Stimulated activated CD8-positive, alpha-beta memory T cell treated with anti-CD3 and anti-CD28 coated beads, Interleukin-2, amount 100 ng/mL, for 48 hours (primary cell): Measurements from ENCODE around the gene POLR3A.

ENCODE experiments used
- DNase-seq, 2 donors: peaks; one replicate each; pipeline ENCODE4 v3.0.0-alpha.2; 2020; ENCODE audit warnings: low read depth in 2 of 2

Gene POLR3A

GRCh38 chr10:78046711-78047269, 17.5 kb upstream of the POLR3A start:
- DNase-seq = no peak

DNA sequence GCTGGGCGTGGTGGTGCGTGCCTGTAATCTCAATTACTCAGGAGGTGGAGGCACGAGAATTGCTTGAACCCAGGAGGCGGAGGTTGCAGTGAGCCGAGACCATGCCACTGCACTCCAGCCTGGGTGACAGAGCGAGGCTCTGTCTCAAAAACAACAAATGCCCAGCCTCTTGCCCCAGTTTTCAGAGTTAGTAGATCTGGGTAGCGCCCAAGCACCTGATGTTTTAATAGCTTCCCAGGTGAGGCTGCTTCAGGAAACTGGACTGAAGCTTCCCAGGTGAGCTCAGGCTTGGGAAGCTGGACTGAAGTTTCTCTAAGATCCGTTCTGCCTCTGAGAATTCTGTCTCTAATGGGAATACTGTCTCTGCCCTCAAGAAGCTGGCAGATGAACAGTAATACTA, 16.5 kb upstream of the POLR3A start:
- no peak for DNase-seq

- DNase-seq = no peak
These were observed 15.9 kb upstream of the POLR3A start for GRCh38 chr10:78045237-78045636.

DNA sequence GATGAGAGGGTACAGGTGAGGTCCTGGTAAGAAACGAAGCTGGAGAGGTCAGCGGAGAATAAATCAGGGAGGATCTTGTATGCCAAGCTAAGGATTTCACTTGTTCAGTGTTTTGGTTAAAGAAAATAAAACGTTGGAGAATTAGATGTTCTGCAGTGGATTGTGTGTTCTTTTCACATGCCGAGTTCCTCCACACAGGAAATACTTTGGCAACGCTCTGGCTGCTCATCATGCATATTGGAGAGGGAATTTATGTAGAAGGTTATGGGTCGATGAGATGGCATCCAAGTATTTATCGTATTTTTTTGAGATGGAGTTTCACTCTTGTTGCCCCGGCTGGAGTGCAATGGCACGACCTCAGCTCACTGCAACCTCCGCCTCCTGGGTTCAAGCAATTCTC, 15.4 kb upstream of the POLR3A start:
- no peak for DNase-seq

DNA sequence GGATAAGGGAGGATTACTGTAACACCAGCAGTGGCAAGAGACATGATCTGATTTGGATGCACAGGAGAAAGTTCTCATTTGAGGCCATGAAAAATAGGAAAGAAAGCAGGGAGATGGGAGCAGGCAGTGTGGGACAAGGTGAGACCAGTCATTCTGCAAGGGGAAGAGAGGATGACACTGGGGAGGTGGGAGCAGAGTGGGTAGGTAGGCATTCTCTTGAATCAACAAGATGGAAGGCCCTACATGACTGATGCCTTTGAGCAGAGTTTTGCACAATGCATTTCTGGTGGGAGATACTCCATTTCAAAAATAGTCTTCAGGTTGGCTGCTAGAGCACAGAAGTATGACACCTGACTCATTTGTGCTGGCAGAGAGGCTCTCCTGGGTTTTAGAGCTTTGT, 14.9 kb upstream of the POLR3A start:
- DNase-seq = no peak

DNA sequence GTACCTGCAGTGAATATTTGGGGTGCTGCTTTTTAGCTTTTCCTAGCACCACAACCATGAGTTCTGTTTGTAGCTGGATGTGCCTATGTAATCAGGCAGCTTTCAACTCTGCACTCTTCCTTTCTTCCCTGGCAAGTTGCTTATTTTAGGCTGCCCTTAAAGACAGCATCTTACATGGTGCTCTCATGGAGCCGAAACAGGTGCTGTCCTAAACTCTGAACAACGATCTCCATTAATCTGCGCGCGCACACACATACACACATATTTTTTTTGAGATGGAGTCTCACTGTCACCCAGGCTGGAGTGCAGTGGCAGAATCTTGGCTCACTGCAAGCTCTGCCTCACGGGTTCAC, 13.4 kb upstream of the POLR3A start:
- DNase-seq = no peak

DNA sequence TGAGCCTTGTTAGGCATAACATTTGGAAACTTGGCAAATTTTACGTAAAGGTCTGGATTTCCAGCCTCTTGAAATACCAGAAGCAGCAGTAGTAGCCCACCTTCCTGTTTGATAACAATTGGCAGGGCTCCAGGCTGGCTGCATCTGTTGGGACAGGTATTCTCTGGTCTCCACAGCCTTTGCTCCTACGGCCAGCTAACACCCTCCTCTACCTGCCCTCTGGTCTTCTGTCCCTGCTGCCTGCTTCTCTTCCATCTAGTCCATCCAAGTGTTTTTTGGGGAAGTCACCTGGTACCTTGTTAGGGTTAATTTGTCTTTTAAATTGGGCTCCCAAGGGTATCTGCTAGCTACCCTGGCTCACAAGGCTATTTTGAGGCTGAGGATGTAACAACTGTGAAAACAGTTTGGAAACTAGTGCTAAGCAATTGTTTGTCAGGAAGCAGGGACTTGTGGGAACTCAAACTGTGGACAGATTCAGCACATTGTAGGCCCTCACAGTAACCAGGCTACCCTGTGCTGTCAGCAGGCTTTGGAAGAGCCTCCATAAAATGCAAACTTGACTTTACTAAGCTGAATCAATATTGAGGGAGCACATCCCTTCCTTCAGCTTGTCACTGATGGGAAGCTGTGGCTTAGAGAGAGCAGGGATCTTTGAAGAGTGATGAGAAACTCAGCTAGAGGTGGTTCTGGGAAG, 12.9 kb upstream of the POLR3A start:
- DNase-seq = no peak

GRCh38 chr10:78041170-78042057, 12.1 kb upstream of the POLR3A start:
- no peak for DNase-seq

DNA sequence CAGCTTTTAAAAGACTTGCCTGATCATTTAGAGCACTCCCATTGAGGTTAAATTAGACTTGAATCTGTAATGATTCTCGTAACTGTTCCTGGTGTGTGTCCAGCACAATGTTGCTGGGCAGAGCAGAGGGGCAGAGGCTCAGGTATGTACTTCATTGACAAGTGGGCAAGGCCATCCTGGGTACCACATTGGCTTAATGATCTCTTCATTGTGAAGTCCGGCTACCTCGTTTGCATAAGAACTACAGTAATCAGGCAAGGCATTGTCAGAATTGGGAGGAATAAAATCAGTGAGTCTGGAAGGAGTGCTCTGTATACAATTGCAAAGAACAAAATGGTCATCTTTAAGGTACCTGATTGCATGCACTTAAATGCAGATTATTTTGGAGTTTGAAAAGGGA, 10.4 kb upstream of the POLR3A start:
- no peak for DNase-seq

DNA sequence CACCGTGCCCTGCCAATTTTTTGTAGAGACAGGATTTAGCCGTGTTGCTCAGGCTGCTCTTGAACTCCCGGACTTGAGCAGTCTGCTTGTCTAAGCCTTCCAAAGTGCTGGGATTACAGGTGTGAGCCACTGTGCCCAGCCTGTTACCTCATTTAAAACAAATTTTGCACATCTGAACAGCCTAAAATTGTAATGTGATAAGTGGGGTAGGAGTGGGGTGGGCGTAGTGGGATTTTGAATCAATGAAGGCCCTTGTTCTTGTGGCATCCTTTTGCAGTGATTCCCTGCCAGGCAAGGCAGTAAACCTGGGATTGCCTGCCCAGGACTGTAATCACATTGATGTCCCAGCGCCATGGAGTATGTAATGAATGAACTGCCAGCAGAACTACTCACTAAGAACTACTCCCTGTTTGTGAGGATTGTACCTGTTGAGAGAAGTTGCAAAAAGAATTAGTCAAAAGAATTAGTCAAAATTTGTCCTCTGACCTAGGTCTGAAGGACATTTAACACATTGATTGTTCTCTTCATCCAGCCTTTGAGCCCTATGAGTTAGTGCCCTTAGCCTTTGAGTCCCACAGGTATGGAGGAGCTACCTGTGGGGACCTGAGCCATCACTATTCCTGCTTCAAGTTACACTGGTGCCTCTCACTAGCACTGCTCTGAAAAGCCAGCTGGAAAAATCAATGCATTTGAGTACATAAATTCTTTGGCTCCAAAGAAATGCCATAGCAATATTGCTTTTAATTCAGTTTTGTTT, 9.7 kb upstream of the POLR3A start:
- DNase-seq = no peak

GRCh38 chr10:78038105-78038504, 8.8 kb upstream of the POLR3A start:
- DNase-seq = no peak

GRCh38 chr10:78035933-78036583, 6.7 kb upstream of the POLR3A start:
- no peak for DNase-seq

DNA sequence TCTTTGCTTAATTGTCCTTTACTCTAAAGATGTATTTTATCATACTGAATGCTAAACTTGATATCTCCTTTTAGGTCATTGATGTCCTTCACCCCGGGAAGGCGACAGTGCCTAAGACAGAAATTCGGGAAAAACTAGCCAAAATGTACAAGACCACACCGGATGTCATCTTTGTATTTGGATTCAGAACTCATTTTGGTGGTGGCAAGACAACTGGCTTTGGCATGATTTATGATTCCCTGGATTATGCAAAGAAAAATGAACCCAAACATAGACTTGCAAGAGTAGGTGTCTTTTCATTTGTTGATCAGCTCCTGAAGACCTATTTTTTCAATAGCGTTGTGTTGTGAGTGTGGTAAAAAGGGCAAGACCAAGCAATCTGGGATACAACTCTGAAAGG, 6.1 kb upstream of the POLR3A start:
- no peak for DNase-seq

- no peak for DNase-seq
These were observed 5.7 kb upstream of the POLR3A start for GRCh38 chr10:78035025-78035424.

DNA sequence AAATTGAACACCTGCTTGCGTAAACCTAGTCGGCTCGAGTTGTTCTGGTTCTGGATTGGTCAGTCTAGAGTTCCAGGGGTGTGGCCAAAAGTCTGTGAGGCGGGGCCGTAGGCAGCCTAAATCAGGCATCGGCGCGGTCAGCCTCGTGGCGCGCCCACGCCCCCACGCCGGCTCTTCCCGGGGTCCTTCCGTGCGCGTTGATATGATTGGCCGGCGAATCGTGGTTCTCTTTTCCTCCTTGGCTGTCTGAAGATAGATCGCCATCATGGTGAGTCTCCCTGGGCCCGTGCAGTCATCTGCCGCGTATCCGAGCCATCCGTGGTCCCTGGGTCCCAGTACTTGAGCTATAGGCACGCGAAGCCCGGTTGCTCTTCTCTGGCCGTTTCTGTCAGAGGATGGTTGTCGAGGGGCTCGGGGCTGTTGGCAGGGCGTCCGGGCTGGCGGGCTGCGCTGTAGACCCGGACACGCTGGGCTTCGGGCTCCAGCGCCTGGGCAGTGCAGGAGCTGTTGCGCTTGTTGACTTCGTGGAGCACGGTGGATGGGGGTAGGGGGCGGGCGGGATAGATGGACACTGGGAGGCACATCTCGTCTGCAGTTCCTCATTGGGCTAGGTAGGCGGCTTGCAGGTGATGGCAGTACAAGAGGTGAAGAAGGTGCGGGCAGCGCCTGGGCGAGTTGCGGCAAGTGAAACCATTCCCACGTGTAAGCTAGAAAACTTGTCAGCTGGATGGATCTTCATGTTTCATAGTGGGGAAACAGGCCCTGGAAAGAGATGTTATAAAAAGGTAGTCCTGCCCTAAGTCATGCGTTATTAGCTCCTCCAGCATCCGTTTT, 4.5 kb upstream of the POLR3A start, which contains the start of gene RPS24:
TSS of gene RPS24 (plus strand) at position 227 of the 834 bp plus-strand sequence. CDS start at position 266, 39 bp downstream.
- DNase-seq = peak; percentile 86 to 89

DNA sequence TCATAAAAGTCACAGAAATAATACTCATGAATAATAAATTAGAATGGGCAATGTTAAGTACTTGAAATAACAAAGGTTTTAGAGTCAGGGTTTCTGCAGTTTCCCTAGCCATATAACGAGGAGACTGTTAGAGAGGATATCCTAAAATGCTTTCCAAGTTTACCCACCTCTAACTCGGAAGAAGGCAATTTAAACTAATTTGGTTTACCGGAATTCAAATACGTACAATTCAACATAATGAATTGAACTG, 4.0 kb upstream of the POLR3A start:
- no peak for DNase-seq

- no peak for DNase-seq
These were observed 662 bp downstream of the POLR3A start for GRCh38 chr10:78028438-78029268.

- no peak for DNase-seq
These were observed 3.5 kb downstream of the POLR3A start for GRCh38 chr10:78025685-78026364.

DNA sequence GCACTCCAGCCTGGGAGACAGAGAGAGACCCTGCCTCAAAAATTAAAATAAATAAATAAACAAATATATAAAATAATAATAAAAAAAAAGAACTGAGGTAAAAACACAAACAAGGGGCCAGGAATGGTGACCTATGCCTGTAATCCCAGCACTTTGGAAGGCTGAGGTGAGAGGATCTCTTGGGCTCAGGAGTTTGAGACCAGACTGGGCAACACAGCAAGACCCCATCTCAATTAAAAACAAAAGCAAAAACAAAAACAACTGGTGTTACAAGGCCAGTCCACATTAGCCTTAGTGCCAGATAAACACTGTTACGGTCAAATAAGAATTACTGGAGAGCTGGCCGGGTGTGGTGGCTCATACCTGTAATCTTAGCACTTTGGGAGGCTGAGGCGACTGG, 5.6 kb downstream of the POLR3A start:
- DNase-seq = no peak

DNA sequence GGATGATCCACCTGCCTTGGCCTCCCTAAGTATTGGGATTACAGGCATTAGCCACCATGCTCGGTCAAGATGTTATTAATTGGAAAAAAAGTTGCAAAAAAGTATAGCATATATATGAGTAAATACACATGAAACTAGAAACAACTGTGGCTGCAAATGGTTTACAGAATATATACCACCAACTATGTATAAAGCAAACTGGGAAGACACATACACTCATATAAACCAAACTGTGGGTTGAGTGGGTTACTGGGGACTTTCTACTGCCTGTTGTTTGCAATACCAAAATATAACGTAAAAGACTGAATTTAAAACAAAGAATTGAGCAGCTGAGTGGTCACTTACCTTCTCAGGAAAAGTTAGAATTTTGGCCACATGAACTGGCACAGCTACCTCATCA, 8.1 kb downstream of the POLR3A start:
- no peak for DNase-seq
